ENCODE measurements around the gene SKI.

The SKI gene

DNA sequence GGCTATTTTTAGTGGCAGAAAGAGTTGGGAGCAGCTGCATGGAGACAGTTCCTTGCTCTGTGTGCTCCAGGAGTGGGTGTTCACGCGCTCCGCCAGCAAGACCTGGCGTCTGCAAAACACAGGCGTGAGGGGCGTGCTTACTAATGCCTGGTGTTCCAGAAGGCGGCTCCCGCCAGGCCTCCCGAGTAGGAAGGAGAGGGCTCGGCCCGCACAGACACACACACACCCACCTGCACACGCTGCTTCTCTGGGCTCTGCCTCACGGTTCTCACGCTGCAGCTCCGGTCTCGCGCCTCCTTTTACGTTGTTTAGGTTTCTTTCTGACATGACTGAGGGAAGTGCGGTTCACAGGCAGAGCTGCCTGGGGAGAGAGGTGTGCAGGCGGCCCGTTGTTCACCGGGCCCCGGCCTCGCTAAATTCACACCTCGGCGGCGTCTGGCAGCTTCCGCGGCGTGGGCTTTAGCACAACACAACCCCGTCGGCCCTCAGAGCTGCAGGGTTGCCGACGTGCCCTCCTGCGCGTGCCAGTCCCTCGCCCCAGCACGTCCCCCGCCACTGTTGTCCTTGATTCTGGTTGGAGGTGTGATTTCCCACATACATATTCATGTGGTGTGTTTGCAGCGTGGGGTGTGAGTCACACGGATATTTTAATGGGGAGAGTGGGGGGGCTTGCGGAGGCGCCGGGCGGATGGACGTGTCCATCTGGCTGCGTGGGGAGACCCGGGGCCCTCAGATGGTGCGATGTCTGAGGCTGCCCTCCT lies 77.0 kb downstream of the SKI start:
- no peak overlapping the region for H3K4me3 ChIP-seq (ENCODE audit: low read length)
- peaks cover 14% of the 10 kb centered on the region for H3K27me3 ChIP-seq (ENCODE audit: control insufficient read depth, low read length)
- no peaks in the 10 kb centered on the region for H3K9me3 ChIP-seq (ENCODE audit: control insufficient read depth, insufficient read depth, low read length)
- peaks cover 18% of the 10 kb centered on the region for H3K4me1 ChIP-seq (ENCODE audit: control insufficient read depth, low read length)
- no peaks in the 10 kb centered on the region for H3K36me3 ChIP-seq (ENCODE audit: control insufficient read depth, low read length)
- 0 out of 2 replicates have a peak, but pooled peaks cover 2% of the 10 kb centered on the region for H3F3A ChIP-seq (ENCODE audit: control insufficient read depth, insufficient read depth)
- H3K27ac ChIP-seq (ENCODE audit: low read depth, low read length), result no peak overlapping the region
- TF ChIP-seq, protein P1, sequence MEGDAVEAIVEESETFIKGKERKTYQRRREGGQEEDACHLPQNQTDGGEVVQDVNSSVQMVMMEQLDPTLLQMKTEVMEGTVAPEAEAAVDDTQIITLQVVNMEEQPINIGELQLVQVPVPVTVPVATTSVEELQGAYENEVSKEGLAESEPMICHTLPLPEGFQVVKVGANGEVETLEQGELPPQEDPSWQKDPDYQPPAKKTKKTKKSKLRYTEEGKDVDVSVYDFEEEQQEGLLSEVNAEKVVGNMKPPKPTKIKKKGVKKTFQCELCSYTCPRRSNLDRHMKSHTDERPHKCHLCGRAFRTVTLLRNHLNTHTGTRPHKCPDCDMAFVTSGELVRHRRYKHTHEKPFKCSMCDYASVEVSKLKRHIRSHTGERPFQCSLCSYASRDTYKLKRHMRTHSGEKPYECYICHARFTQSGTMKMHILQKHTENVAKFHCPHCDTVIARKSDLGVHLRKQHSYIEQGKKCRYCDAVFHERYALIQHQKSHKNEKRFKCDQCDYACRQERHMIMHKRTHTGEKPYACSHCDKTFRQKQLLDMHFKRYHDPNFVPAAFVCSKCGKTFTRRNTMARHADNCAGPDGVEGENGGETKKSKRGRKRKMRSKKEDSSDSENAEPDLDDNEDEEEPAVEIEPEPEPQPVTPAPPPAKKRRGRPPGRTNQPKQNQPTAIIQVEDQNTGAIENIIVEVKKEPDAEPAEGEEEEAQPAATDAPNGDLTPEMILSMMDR (IDR thresholded peaks at IDR 0.05; ENCODE audit: low read depth, low read length, poor library complexity, severe bottlenecking), result no peak
- no peak for TF ChIP-seq EZH2phosphoT487 (IDR thresholded peaks at IDR 0.05; ENCODE audit: borderline replicate concordance, low read length)
- no peak overlapping the region for H3K4me2 ChIP-seq (ENCODE audit: low read length)
- H4K20me1 ChIP-seq (ENCODE audit: control insufficient read depth, insufficient read depth, low read depth, low read length), result peaks cover 6% of the 10 kb centered on the region; the same call in 1 of the 2 replicates
- H3K9me2 ChIP-seq (replicated peaks; ENCODE audit: control insufficient read depth, low read length), result no peaks in the 10 kb centered on the region
- H3K79me2 ChIP-seq (ENCODE audit: control insufficient read depth, low read length), result no peaks in the 10 kb centered on the region

DNA sequence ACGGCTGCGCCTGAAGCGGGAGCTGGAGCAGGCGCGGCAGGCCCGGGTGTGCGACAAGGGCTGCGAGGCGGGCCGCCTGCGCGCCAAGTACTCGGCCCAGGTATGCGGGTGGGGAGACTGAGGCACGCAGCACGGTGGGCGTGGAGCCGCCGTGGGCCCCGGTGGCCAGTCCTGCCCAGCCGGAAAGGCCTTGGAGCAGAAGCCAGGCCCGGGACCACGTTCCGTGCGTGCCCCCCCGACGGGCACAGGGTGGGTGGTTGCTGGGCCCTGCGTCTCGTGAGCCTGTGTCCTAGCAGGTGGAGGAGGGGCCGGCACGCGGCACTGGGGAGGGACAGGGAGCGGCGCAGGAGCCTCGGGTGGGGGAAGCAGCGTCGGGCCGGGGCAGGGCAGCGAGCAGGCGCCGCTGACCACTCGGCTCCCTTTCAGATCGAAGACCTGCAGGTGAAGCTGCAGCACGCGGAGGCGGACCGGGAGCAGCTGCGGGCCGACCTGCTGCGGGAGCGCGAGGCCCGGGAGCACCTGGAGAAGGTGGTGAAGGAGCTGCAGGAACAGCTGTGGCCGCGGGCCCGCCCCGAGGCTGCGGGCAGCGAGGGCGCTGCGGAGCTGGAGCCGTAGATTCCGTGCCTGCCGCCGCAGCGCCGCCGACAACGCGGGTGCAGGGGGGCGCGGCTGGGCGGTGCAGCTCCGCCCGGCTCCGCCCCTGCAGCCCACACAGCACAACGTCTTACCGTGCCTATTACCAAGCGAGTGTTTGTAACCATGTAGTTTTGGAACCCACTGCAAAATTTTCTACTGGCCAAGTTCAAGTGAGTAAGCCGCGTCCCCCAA lies 78.2 kb downstream of the SKI start:
- Histone ChIP-seq H4K20me1 (ENCODE audit: control insufficient read depth, insufficient read depth, low read depth, low read length) (0 out of 2 replicates have a peak, but pooled peaks cover 3% of the 10 kb centered on the region), H3F3A (ENCODE audit: control insufficient read depth, insufficient read depth) (no peaks in the 10 kb centered on the region), H3K36me3 (ENCODE audit: control insufficient read depth, low read length) (no peaks in the 10 kb centered on the region), H3K27ac (ENCODE audit: low read depth, low read length) (no peak overlapping the region), H3K4me3 (ENCODE audit: low read length) (no peak overlapping the region), H3K4me2 (ENCODE audit: low read length) (no peak overlapping the region), H3K9me2 (replicated peaks; ENCODE audit: control insufficient read depth, low read length) (no peaks in the 10 kb centered on the region), H3K27me3 (ENCODE audit: control insufficient read depth, low read length) (peaks cover 4% of the 10 kb centered on the region; the same call in 1 of the 2 replicates), H3K9me3 (ENCODE audit: control insufficient read depth, insufficient read depth, low read length) (no peaks in the 10 kb centered on the region), H3K4me1 (ENCODE audit: control insufficient read depth, low read length) (peaks cover 5% of the 10 kb centered on the region), H3K79me2 (ENCODE audit: control insufficient read depth, low read length) (no peaks in the 10 kb centered on the region)
- no peak for TF ChIP-seq EZH2phosphoT487 (IDR thresholded peaks at IDR 0.05; ENCODE audit: borderline replicate concordance, low read length)
- TF ChIP-seq, protein P1 (IDR thresholded peaks at IDR 0.05; ENCODE audit: low read depth, low read length, poor library complexity, severe bottlenecking), result no peak

DNA sequence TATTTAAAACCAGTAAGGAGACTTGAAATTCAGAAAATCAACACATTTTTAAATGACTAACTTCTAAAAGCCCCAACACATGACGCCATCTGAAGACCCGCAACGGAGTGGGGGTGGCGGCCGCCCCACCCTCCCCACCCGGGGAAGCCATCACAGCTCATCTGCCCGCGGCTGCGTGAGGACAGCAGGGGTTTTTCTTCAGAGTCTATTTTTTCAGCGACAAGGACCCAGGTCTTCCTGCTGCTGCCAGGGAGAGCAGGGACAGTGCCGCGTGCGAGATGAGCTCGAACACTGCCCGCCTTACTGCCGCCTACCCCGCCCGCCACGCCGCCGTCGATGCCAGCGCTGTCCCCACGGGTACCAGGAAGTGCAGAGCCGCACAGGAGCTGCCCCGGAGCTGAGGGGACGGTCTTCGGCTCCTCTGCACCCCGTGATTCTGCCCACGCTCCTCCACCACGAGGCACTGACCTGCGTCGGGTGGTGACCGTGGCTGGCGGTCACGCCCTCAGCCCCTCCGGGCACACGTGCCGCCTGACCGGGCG lies 79.0 kb downstream of the SKI start:
- no peaks in the 10 kb centered on the region for H3K27me3 ChIP-seq (ENCODE audit: control insufficient read depth, low read length)
- no peaks in the 10 kb centered on the region for H3K36me3 ChIP-seq (ENCODE audit: control insufficient read depth, low read length)
- no peaks in the 10 kb centered on the region for H3F3A ChIP-seq (ENCODE audit: control insufficient read depth, insufficient read depth)
- H4K20me1 ChIP-seq (ENCODE audit: control insufficient read depth, insufficient read depth, low read depth, low read length), result no peaks in the 10 kb centered on the region
- H3K9me2 ChIP-seq (replicated peaks; ENCODE audit: control insufficient read depth, low read length), result no peaks in the 10 kb centered on the region
- H3K4me3 ChIP-seq (ENCODE audit: low read length), result no peak overlapping the region
- TF ChIP-seq, protein P1 (IDR thresholded peaks at IDR 0.05; ENCODE audit: low read depth, low read length, poor library complexity, severe bottlenecking), result no peak
- no peak for TF ChIP-seq EZH2phosphoT487 (IDR thresholded peaks at IDR 0.05; ENCODE audit: borderline replicate concordance, low read length)
- H3K9me3 ChIP-seq (ENCODE audit: control insufficient read depth, insufficient read depth, low read length), result no peaks in the 10 kb centered on the region
- no peaks in the 10 kb centered on the region for H3K79me2 ChIP-seq (ENCODE audit: control insufficient read depth, low read length)
- H3K4me1 ChIP-seq (ENCODE audit: control insufficient read depth, low read length), result no peaks in the 10 kb centered on the region
- no peak overlapping the region for H3K27ac ChIP-seq (ENCODE audit: low read depth, low read length)
- H3K4me2 ChIP-seq (ENCODE audit: low read length), result no peak overlapping the region
